Activated naive CD4-positive, alpha-beta T cell (primary cell): ENCODE measurements around the gene PLIN1.

Source experiments
- DNase-seq, 4 experiments: peaks; one replicate each; lab custom pipeline; 2025; lab: John Stamatoyannopoulos, UW

The PLIN1 gene

GRCh38 chr15:89672221-89673164 lies 6.7 kb downstream of the PLIN1 start:
- no peak for DNase-seq

DNA sequence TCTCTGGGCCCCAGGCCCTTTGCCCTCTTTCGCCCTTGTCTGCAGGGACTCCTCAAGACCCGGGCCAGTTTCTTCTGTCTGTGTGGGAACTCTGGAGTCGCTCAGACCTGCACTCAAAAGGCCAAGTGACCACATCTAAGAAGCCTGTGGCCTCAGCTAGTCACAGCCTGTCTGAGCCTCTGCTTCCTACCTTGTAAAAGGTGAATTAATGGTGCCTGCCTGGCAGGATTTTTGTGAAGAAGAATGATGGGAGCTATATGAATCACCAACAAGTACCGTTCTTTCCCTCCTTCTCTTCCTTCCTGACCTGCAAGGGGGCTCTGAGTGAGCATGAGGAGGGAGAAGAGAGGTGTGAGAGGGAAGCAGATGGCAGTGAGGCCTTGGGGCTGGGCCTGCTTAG lies 7.5 kb downstream of the PLIN1 start:
- no peak for DNase-seq

DNA sequence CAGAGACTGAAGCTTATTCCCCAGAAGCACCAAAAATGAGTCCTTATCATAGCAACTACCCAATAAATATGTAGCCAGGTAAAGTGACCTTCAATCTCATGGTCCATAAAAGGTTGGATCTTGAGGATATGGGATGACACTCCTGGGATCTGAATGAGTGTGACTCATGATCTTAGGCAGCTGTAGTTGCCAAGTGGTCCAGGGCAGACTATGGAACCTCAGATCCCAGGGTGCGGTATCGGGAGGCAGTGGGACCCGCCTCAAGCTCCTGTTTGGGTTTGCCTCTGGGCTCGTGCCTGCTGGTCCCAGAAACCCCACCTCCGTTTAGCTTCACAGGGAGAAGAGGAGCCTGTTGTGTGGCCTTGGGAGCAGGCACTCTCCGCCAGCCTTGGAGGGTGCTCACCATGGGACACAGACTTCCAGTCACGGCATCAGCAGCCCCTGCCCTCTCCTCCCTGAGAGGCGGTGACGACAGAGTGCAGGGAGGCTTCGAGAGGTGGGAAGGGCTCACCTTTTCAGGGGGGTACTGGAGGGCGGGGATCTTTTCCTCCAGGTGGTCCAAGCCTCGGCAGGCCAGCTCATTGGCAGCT lies 8.1 kb downstream of the PLIN1 start:
- DNase-seq: no peak

DNA sequence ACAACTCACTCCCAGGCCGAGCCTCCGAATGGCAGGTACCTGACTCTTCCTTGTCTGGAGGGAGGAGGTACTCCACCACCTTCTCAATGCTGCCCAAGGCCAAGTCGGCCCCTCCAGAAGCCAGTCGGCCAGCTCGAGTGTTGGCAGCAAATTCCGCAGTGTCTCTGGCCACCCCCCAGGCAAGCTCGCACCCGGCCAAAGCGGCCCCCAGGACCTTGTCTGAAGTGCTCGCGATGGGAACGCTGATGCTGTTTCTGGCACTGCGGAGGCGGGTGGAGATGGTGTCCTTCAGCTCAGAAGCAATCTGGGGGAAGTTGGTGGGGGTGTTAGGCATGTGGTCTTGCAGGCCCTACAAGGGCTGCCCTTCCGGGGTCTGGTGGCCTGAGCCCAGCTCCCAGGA lies 9.2 kb downstream of the PLIN1 start:
- no peak for DNase-seq

- no peak for DNase-seq
Observed at GRCh38 chr15:89669309-89669865, 9.8 kb downstream of the PLIN1 start.

DNA sequence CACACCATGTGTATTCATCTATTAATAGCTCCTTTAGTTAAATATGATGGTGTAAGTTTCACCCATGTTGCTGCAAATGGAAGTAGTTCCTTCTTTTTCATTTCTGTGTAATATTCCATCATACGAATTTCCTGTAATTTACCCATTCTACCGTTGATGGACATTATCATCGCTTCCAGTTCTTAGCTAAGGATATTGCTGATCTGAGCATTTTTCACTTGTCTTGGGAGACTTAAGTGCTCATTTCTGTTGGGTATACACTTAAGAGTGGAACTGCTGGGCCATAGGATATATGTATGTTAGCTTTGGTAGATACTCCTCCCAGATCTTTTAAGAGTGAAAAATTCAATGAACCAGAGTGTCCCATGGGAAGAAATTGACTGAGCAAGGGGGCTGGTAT lies 11.0 kb downstream of the PLIN1 start:
- DNase-seq: no peak

DNA sequence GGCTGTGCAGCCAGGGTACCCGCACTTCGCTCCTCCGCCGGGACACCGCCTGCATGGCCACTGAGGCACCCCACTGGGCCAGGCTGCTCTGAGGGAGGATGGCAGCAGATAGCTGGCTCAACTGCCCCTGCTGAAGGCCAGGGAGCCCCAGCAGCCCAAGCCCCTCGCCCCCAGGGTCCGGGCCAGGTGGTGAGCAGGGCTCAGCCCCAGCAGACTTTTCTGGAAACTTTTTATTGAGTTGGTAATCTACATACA lies 11.5 kb downstream of the PLIN1 start:
- no peak for DNase-seq

- no peak for DNase-seq
Observed at GRCh38 chr15:89666858-89667705, 12.1 kb downstream of the PLIN1 start.

GRCh38 chr15:89666184-89666857 lies 12.8 kb downstream of the PLIN1 start:
- DNase-seq: no peak

GRCh38 chr15:89665449-89666181 lies 13.6 kb downstream of the PLIN1 start:
- no peak for DNase-seq

DNA sequence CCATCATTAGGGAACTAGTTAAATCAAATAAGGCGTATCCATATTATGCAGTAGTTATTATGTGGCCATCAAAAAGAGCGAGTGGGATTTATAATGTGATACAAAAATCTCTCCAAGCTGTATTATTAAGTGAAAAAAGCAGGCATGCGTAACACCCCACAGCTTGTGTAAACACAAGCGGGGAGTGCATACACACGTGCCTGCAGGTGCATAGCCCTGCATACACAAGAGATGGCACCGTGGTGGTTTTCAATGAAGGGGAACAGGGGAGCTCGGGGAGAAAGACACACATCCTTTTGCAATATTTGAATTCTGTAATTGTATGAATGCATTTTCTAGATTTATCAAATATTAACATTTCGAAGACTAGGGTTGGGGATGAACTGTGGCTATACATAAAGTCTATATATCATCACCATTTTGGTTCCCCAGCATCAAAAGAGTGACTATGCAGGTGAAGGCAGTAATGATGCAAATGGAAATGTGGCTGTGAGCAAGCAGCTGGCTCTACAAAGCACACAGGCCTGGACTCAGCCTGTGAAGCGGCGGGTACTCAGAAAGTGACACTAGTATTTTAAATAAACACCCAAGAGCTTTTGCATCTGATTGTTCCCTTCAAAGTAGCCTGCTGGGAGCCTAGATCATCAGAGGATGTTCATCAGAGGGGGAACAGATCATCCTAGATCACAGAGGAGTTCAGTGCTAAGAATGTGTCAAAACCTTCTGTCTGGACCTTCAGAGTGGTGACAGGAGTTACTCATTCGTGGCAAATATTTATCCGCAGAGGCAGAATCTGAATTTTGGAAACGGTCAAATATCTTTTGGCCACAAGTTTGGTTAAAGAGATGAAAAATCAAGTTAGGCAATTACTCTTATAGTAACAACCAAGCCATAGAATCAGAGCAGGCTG lies 14.5 kb downstream of the PLIN1 start:
- no peak for DNase-seq

GRCh38 chr15:89662893-89663626 lies 16.1 kb downstream of the PLIN1 start:
- no peak for DNase-seq

DNA sequence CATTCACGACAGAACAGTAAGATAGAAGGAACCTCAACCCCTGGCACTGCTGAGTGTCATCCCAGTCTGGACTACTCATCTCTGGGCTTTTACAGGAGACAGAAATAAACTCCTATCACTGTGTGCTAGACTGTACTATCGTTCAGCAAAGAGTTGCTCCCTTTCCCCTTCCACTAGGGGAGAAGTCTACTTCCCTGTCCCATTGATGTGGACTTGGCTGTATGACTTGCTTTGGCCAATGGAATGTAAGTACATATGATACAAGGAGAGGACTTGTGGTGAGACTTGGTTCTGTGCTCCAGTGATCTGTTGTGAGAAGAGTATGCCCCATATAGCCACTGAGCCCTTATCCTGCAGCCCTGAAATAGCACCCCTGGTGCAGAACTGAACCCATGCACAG lies 18.6 kb downstream of the PLIN1 start:
- DNase-seq: no peak

DNA sequence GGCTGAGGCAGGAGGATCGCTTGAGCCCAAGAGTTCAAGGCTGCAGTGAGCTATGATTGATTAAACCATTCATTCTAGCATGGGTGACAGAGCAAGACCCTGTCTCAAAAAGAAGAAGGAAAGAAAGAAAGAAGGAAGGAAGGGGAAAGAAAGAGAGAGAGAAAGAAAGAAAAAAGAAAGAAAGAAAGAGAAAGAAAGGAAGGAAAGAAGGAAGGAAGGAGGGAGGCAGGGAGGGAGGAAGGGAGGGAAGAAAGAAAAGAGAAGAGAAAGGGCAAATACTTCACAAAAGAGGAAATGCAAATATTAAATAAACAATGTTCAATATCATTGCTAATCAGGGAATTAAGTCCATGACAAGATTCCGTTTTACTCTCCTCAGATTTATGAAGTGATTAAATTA lies 19.9 kb downstream of the PLIN1 start:
- no peak for DNase-seq

- no peak for DNase-seq
Observed at GRCh38 chr15:89657686-89658200, 21.4 kb downstream of the PLIN1 start.

DNA sequence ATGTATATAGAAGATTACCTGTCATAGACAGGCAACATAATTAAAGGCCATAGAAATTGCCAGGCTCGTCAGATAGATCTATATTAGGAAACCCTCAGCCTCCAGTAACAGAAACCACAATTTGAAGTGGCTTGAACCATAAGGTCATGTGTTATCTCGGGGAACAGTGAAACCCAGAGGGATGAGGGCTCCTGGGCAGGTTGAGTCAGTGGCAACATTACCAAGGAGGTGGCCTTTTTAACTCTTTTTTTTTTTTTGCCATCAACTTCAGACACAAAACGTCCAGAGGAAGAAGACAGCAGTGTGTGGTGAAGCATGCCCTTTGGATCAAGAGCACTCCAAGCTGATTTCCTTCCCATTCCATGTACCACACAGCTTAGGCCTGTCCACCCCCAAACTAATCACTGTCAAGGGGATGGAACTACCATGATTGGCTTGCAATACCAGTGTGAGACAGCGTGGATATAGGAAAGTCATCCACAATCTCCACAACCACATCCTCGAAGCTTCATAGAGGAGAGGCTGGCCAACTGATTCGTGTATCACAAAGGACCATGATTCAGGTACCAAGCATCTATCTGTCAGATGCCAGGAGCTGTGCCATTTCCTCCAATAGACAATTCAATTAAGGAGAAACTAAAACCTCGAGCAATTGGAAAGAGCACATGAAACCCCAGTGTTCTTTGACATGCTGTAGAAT lies 22.9 kb downstream of the PLIN1 start:
- no peak for DNase-seq

DNA sequence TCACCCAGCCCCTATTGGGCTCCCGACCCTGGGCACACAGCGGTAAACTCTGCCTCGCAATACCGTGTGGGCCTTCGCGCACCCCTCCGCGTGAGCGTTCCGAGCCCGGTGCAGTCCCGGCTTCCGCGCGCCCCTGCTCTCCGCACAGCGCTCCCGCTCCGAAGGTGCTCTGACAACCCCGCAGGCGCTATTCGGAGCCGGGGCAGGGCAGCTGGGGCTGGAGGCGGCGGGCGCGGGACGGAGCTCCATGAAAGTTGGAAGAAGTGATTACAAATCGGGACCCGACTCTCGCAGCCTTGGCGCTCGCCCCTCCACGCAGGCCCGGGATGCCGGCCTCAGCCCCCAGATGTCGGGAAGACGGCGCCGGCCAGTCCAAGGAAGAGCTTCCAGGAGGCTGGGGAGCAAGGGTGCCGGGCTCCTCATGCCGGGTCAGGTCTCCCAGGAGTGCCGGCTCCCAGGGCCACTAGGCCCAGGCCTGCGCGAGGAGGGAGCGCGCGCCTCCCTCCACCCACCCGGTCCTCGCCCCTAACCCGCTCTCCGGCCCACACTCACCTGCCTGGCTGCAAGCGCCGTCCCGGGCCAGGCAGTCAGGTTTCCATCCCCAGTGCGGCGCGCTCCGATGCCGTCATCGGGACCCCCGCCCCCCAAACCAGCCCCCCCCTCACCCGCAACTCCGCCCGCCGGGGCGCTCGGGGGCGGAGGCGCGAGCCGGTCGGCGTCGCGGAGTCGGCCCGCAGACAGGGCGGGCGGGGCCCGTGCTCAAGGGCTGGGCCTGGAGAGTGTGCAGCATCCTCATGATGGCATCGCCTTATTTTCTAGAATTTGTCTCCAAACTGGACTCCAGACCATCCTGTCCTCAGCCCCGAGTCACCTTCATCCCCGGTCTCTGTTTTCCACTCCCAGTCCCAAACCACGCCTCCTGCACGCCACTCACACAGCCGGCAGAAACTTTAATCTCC lies 24.0 kb downstream of the PLIN1 start, which contains the start of gene KIF7:
Gene KIF7 (minus strand): TSS at position 621 of the 959 bp plus-strand sequence. CDS start 2,537 bp downstream, outside the sequence.
- no peak for DNase-seq
